Endothelial cell of umbilical vein (primary cell): ENCODE measurements around the gene PCDHGA5.

Experiments
- POLR2AphosphoS5 ChIP-seq: IDR thresholded peaks from 2 replicates; pipeline ENCODE4 v1.6.1; 2012; ENCODE audit warnings: low read depth, mild to moderate bottlenecking, control low read depth, low read length, moderate library complexity; ENCODE audit not compliant: insufficient read depth
- TF ChIP-seq, protein P1 (sequence below): IDR thresholded peaks from 2 replicates; pipeline ENCODE4 v1.6.1; 2011; ENCODE audit not compliant: insufficient read depth, insufficient read length
- TF ChIP-seq, protein P2 (sequence below), 2 donors: IDR thresholded peaks; 1 replicate in 1 of 2; 2 replicates in 1 of 2; pipeline ENCODE4 v1.5.1; 2011; ENCODE audit warnings: low read length in 2 of 2, mild to moderate bottlenecking in 2 of 2, moderate library complexity in 2 of 2, control low read depth in 1 of 2, inconsistent platforms in 1 of 2, low read depth in 1 of 2; ENCODE audit not compliant: insufficient read depth in 1 of 2; ENCODE audit errors: extremely low read depth in 1 of 2

DNA sequence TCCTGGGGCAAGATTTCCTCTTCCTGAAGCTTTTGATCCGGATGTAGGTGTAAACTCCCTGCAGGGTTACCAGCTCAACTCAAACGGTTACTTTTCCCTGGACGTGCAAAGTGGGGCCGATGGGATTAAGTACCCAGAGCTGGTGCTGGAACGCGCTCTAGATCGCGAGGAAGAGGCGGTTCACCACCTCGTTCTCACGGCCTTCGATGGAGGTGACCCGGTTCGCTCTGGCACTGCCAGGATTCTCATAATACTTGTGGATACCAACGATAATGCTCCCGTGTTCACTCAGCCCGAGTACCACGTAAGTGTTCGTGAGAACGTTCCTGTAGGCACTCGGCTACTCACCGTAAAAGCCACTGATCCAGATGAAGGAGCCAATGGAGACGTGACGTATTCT lies 8.3 kb upstream of the PCDHGA5 start:
- TF ChIP-seq, protein P1, sequence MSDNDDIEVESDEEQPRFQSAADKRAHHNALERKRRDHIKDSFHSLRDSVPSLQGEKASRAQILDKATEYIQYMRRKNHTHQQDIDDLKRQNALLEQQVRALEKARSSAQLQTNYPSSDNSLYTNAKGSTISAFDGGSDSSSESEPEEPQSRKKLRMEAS: no peak
- TF ChIP-seq, protein P2, sequence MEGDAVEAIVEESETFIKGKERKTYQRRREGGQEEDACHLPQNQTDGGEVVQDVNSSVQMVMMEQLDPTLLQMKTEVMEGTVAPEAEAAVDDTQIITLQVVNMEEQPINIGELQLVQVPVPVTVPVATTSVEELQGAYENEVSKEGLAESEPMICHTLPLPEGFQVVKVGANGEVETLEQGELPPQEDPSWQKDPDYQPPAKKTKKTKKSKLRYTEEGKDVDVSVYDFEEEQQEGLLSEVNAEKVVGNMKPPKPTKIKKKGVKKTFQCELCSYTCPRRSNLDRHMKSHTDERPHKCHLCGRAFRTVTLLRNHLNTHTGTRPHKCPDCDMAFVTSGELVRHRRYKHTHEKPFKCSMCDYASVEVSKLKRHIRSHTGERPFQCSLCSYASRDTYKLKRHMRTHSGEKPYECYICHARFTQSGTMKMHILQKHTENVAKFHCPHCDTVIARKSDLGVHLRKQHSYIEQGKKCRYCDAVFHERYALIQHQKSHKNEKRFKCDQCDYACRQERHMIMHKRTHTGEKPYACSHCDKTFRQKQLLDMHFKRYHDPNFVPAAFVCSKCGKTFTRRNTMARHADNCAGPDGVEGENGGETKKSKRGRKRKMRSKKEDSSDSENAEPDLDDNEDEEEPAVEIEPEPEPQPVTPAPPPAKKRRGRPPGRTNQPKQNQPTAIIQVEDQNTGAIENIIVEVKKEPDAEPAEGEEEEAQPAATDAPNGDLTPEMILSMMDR (IDR thresholded peaks at IDR 0.05; ENCODE audit: extremely low read depth in 1 of 2, insufficient read depth in 1 of 2, low read depth in 1 of 2, low read length in 2 of 2): no peak
- no peak for TF ChIP-seq POLR2AphosphoS5
